A549 (cell line): ENCODE results near the gene PRDM1. TPM values are rescaled to one million over a fixed set of nuclear protein-coding genes. Genes with fewer than 3 reads are reported as not detected.
A peak's percentile ranks its signal among the peaks of the same experiment; 100 is the strongest.

Experiments
- ATAC-seq, 2 experiments: fragments of 200-7000 bp in 1 of 2; fragments of >200 bp in 1 of 2; cut with Nextera tagmentation in 1 of 2; cut with Tn5 transposase in 1 of 2; 3 replicates each; pipeline versions ENCODE4 v1.8.0 to v1.9.1; 2018 to 2020; ENCODE audit warnings: mild to moderate bottlenecking in 1 of 2, moderate library complexity in 1 of 2
- CTCF ChIA-PET: fragments of 300-600 bp; sonication (Branson Sonifier 250); formaldehyde crosslinking; extraction: SDS; loops from one replicate; lab custom pipeline; 2021; ENCODE audit warnings: antibody characterized with exemption, inconsistent platforms; lab: Yijun Ruan, JAX
- POLR2A ChIA-PET: fragments of 350-600 bp; formaldehyde crosslinking; extraction: SDS; loops from one replicate; lab custom pipeline; 2021; ENCODE audit warnings: antibody characterized with exemption, inconsistent platforms; lab: Yijun Ruan, JAX
- DNase-seq, 2 experiments: peaks; one replicate each; pipeline versions ENCODE4 v3.0.0 to v3.0.0-alpha.2; 2011 to 2016; ENCODE audit warnings: low read depth in 1 of 2, low spot score in 1 of 2
- FAIRE-seq: peaks from 2 replicates; lab custom pipeline; 2011; peaks lifted over from hg19 to GRCh38; lab: Jason Lieb, UNC
- H3K27ac ChIP-seq, 2 experiments: fragments of >200 bp; sonication (Bioruptor Twin); formaldehyde crosslinking; 3 replicates each; pipeline ENCODE4 v1.5.1; 2016 to 2017
- H3K4me1 ChIP-seq: fragments of >200 bp; sonication (Bioruptor Twin); formaldehyde crosslinking; 3 replicates; pipeline ENCODE4 v1.6.1; 2016
- H3K4me2 ChIP-seq: fragments of >200 bp; sonication (Bioruptor Twin); formaldehyde crosslinking; 3 replicates; pipeline ENCODE4 v1.6.1; 2016
- H3K4me3 ChIP-seq: fragments of >200 bp; sonication (Bioruptor Twin); formaldehyde crosslinking; 3 replicates; pipeline ENCODE4 v1.5.1; 2016
- H3K9me3 ChIP-seq: fragments of >200 bp; sonication (Bioruptor Twin); formaldehyde crosslinking; 3 replicates; pipeline ENCODE4 v1.6.1; 2016
- BCL3 ChIP-seq: fragments of >200 bp; sonication (Bioruptor Twin); formaldehyde crosslinking; IDR thresholded peaks from 3 replicates; pipeline ENCODE4 v1.6.1; 2016
- CBX8 ChIP-seq: fragments of 200-600 bp; sonication (generic); IDR thresholded peaks from 2 replicates; pipeline ENCODE4 v1.6.1; 2016
- E2F6 ChIP-seq: IDR thresholded peaks from 2 replicates; pipeline ENCODE4 v1.6.1; 2012; ENCODE audit warnings: low read depth, borderline replicate concordance
- EHF ChIP-seq: fragments of 250-450 bp; sonication (Bioruptor Pico); IDR thresholded peaks from 2 replicates; pipeline ENCODE4 v1.5.0; 2020; ENCODE audit warnings: mild to moderate bottlenecking
- EP300 ChIP-seq, 2 experiments: fragments of >200 bp; sonication (Bioruptor Twin); formaldehyde crosslinking; IDR thresholded peaks; 2 replicates in 1 of 2; 3 replicates in 1 of 2; pipeline ENCODE4 v1.6.1; 2016 to 2017
- ESRRA ChIP-seq: fragments of 150-350 bp; IDR thresholded peaks from 2 replicates; pipeline ENCODE4 v1.6.1; 2014; ENCODE audit warnings: mild to moderate bottlenecking, low read length, borderline replicate concordance
- FOXS1 ChIP-seq: fragments of 250-450 bp; sonication (Bioruptor Pico); IDR thresholded peaks from 2 replicates; pipeline ENCODE4 v1.5.0; 2020; ENCODE audit warnings: mild to moderate bottlenecking, moderate library complexity
- GATA3 ChIP-seq: IDR thresholded peaks from 2 replicates; pipeline ENCODE4 v1.6.1; 2012; ENCODE audit warnings: borderline replicate concordance
- HDAC2 ChIP-seq: fragments of 200-600 bp; sonication (generic); IDR thresholded peaks from 2 replicates; pipeline ENCODE4 v1.6.1; 2016
- HOXB13 ChIP-seq: fragments of 250-450 bp; sonication (Bioruptor Pico); IDR thresholded peaks from 2 replicates; pipeline ENCODE4 v1.5.0; 2020; ENCODE audit warnings: low read depth, mild to moderate bottlenecking, moderate library complexity
- MAFK ChIP-seq: fragments of 450-650 bp; IDR thresholded peaks from 2 replicates; pipeline ENCODE4 v1.6.1; 2014; ENCODE audit not compliant: partially characterized antibody
- MAX ChIP-seq: IDR thresholded peaks from 2 replicates; pipeline ENCODE4 v1.6.1; 2012
- MAZ ChIP-seq: fragments of 150-350 bp; IDR thresholded peaks from 2 replicates; pipeline ENCODE4 v1.6.1; 2014; ENCODE audit warnings: antibody characterized with exemption, low read depth, low read length, borderline replicate concordance
- RFX5 ChIP-seq: fragments of 450-650 bp; IDR thresholded peaks from 2 replicates; pipeline ENCODE4 v1.7.1; 2014; ENCODE audit warnings: antibody characterized with exemption, mild to moderate bottlenecking, moderate library complexity
- TP53 ChIP-seq: fragments of 250-450 bp; sonication (Bioruptor Pico); IDR thresholded peaks from 2 replicates; pipeline ENCODE4 v1.5.0; 2021; ENCODE audit warnings: mild to moderate bottlenecking, moderate library complexity
- ZFP36 ChIP-seq: fragments of 450-650 bp; IDR thresholded peaks from 2 replicates; pipeline ENCODE4 v1.6.1; 2014; ENCODE audit warnings: borderline replicate concordance; ENCODE audit not compliant: partially characterized antibody
- WGBS: methylation state at CpG from one replicate; pipeline ENCODE4 v1.1.6; 2017; ENCODE audit errors: missing lambda C conversion rate; 5-methylcytosine and 5-hydroxymethylcytosine counted together
- polyA plus RNA-seq, 4 experiments: library from polyadenylated mRNA; depleted of rRNA in 3 of 4; stranded (reverse); fragments of >200 nt; fragmentation: RNase III in 1 of 4; extraction: RNeasy Plus Mini Kit Qiagen cat#74134 plus additional on column Dnase treatment in 1 of 4; gene quantifications; 2 replicates in 3 of 4; 3 replicates in 1 of 4; pipeline ENCODE4 v1.2.3, GENCODE V29; 2011 to 2017
- TF ChIP-seq, protein P1 (sequence below): fragments of 150-350 bp; IDR thresholded peaks from 2 replicates; pipeline ENCODE4 v1.6.1; 2014; ENCODE audit warnings: low read depth, mild to moderate bottlenecking, low read length
- TF ChIP-seq, protein P2 (sequence below): fragments of >200 bp; sonication (Bioruptor Twin); formaldehyde crosslinking; IDR thresholded peaks from 2 replicates; pipeline ENCODE4 v1.6.1; 2016
- TF ChIP-seq, protein P3 (sequence below): IDR thresholded peaks from 2 replicates; pipeline ENCODE4 v1.6.1; 2012

The PRDM1 gene
- polyA plus RNA-seq, 2 of the 4 experiments (the other 2 are of a cell fraction) = 2.6 to 11.2 TPM

DNA sequence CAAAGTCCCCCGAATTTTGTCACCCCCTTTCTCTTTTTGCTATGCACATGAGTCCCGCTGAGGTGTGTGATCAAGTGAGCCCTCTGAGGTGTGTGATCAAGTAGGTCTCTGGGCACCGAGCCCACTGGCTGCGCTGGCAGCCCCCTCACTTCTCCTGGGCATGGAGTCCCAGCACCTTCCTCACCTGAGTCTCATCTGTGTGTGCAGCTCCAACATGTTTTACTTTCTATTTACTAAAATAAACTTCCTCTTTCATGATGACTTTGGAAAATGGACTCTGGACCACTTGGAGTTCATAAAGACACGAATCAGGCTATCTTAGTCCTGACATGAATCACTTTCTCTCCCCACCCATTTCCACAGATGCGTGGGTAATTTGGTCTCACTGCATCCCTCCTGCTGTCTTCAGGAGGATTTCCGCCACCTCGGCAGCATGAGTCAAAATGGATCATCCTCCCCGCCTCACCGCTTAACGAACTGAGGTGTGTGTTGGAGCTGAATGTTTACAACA is 39.8 kb downstream of the PRDM1 start:
- peaks cover 17% of the 10 kb centered on the region; the same call in 2 of the 3 replicates for H3K4me1 ChIP-seq
- no peak overlapping the region for H3K4me2 ChIP-seq
- ATAC-seq (no peak), DNase-seq (no peak), FAIRE-seq (no peak)
- TF ChIP-seq HOXB13 (CRISPR knock-in tag) (no peak), ESRRA (no peak)
- TF ChIP-seq, protein P1, sequence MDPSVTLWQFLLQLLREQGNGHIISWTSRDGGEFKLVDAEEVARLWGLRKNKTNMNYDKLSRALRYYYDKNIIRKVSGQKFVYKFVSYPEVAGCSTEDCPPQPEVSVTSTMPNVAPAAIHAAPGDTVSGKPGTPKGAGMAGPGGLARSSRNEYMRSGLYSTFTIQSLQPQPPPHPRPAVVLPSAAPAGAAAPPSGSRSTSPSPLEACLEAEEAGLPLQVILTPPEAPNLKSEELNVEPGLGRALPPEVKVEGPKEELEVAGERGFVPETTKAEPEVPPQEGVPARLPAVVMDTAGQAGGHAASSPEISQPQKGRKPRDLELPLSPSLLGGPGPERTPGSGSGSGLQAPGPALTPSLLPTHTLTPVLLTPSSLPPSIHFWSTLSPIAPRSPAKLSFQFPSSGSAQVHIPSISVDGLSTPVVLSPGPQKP = no peak
- H3K27ac ChIP-seq = no peak overlapping the region
- H3K9me3 ChIP-seq = no peaks in the 10 kb centered on the region
- CTCF ChIA-PET = interaction anchor here (0.8 to 1.3 kb wide), 2 partner anchors 9 to 10 kb away, joined by 3 read pairs; no protein-coding TSS in a partner anchor
- WGBS = 81% methylated on average over 11 of the region's 11 CpGs
- POLR2A ChIA-PET = no interaction called here
- H3K4me3 ChIP-seq = no peak overlapping the region

GRCh38 chr6:106126482-106126881 is 40.3 kb downstream of the PRDM1 start:
- POLR2A ChIA-PET = no interaction called here
- TF ChIP-seq MAFK (no peak), MAX (no peak), EHF (no peak), RFX5 (no peak), ZFP36 (no peak), BCL3 (no peak), E2F6 (no peak), TP53 (CRISPR knock-in tag) (no peak), MAZ (no peak), EP300 (IDR thresholded peaks at IDR 0.05) (no peak), HDAC2 (no peak), FOXS1 (CRISPR knock-in tag) (no peak)
- TF ChIP-seq, protein P2, sequence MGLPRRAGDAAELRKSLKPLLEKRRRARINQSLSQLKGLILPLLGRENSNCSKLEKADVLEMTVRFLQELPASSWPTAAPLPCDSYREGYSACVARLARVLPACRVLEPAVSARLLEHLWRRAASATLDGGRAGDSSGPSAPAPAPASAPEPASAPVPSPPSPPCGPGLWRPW = no peak
- TF ChIP-seq, protein P3, sequence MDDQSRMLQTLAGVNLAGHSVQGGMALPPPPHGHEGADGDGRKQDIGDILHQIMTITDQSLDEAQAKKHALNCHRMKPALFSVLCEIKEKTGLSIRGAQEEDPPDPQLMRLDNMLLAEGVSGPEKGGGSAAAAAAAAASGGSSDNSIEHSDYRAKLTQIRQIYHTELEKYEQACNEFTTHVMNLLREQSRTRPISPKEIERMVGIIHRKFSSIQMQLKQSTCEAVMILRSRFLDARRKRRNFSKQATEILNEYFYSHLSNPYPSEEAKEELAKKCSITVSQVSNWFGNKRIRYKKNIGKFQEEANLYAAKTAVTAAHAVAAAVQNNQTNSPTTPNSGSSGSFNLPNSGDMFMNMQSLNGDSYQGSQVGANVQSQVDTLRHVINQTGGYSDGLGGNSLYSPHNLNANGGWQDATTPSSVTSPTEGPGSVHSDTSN = no peak
- TF ChIP-seq, all 56 proteins: peak for 0
- no peaks in the 10 kb centered on the region for H3K9me3 ChIP-seq
- DNase-seq (no peak), ATAC-seq (no peak), FAIRE-seq (no peak)
- CTCF ChIA-PET = interaction anchor here (1.3 kb wide), 1 partner anchor 9 kb away, joined by 3 read pairs; no protein-coding TSS in a partner anchor
- WGBS = 81% methylated on average over 3 of the region's 3 CpGs
- H3K4me3 ChIP-seq = no peak overlapping the region
- no peak overlapping the region for H3K27ac ChIP-seq
- H3K4me2 ChIP-seq = no peak overlapping the region
- H3K4me1 ChIP-seq = peaks cover 17% of the 10 kb centered on the region; the same call in 2 of the 3 replicates

DNA sequence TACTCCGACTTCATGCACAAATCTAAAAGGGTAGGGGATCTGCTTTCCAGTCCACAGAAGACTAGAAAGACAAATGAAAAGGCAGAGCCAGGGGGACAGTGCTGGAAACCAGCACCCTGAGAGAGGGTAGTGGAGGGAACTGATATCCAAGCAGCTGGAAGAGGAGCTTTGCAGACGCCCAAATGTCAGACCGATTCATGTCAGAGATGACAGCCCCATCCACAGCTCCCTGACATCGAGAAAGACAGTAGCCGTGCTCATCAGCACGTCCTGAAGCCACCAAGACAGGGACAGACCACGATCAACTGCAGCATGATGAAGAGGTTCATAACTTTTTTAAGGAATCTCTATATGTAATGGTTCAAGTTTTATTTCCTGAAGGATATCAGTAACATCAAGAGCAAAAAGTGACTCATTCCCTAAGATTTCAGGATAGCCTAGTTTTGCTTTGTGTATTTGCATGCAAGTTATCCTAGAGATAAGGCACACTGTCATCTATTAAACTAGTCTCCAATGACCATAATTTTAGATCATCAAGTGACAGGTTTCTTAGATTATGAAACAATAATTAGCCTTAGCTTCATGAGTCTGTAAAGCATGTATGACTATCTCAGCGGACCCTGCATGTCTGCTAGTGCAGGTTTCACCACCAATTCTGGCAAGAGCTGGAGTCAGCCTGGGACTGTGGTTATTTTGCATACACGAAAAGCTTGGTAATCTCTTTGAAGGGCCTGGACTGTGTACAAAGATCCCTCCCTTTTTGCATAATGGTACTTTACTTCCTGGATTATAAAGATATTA is 43.0 kb downstream of the PRDM1 start:
- Histone ChIP-seq H3K27ac (peak overlapping the region; percentile 17 to 37; a peak in 2 of 6 replicates), H3K9me3 (no peaks in the 10 kb centered on the region), H3K4me2 (peak overlapping the region; percentile 65), H3K4me1 (peaks cover 17% of the 10 kb centered on the region; the same call in 2 of the 3 replicates), H3K4me3 (no peak overlapping the region)
- peak in 1 of 2 experiments; percentile 13 for DNase-seq
- FAIRE-seq = no peak
- ChIA-PET CTCF (interaction anchor here (1.7 kb wide), 1 partner anchor 10 kb away, joined by 3 read pairs; no protein-coding TSS in a partner anchor), POLR2A (no interaction called here)
- TF ChIP-seq CBX8 (no peak), GATA3 (peak; percentile 48; the same call in 1 of the 2 replicates), TP53 (CRISPR knock-in tag) (no peak)
- 43% methylated on average over 9 of the region's 9 CpGs for WGBS
- ATAC-seq = peak; percentile 54 to 76; a peak in 4 of 6 replicates
